Adrenal gland (tissue), 12 donors: ENCODE results near the gene TMCC2. TPM values are rescaled to one million over a fixed set of nuclear protein-coding genes. Genes with fewer than 3 reads are reported as not detected.

Experiments
- DNase-seq, 7 donors: peaks; one replicate each; pipeline ENCODE4 v3.0.0-alpha.2; 2019 to 2020
- H3K27ac ChIP-seq, 5 donors: fragments of 200-600 bp; sonication (generic) in 4 of 5; 1 replicate in 3 of 5; 2 replicates in 2 of 5; pipeline versions ENCODE4 v1.5.1 to v1.8.0; 2016 to 2020; ENCODE audit warnings: mild to moderate bottlenecking in 1 of 5
- H3K27me3 ChIP-seq: fragments of 200-600 bp; 2 replicates; pipeline ENCODE4 v1.8.0; 2021
- H3K36me3 ChIP-seq, 2 donors: fragments of 200-600 bp; replicated peaks in 1 of 2; 1 replicate in 1 of 2; 2 replicates in 1 of 2; pipeline versions ENCODE4 v1.5.1 to v1.8.0; 2018 to 2022
- H3K4me1 ChIP-seq, 2 donors: fragments of 200-600 bp; replicated peaks in 1 of 2; 1 replicate in 1 of 2; 2 replicates in 1 of 2; pipeline versions ENCODE4 v1.5.1 to v1.8.0; 2018 to 2021
- H3K4me3 ChIP-seq, 4 donors: fragments of 200-600 bp; sonication (generic) in 3 of 4; one replicate each; pipeline ENCODE4 v1.5.1; 2016 to 2018
- H3K9me3 ChIP-seq, 3 donors: fragments of 200-600 bp; sonication (generic) in 1 of 3; replicated peaks in 1 of 3; 1 replicate in 2 of 3; 2 replicates in 1 of 3; pipeline versions ENCODE4 v1.5.1 to v1.8.0; 2016 to 2021
- POLR2A ChIP-seq, 2 donors: fragments of 450-650 bp; IDR thresholded peaks; one replicate each; pipeline ENCODE4 v1.6.1; 2017; ENCODE audit warnings: antibody characterized with exemption in 2 of 2, mild to moderate bottlenecking in 2 of 2, moderate library complexity in 1 of 2
- WGBS, 4 donors: extraction: QIAGEN DNeasy Blood & Tissue Kit in 2 of 4; methylation state at CpG; one replicate each; pipeline versions ENCODE4 v1.1.5 to v1.1.7; 2013 to 2017; 5-methylcytosine and 5-hydroxymethylcytosine counted together
- intact Hi-C, 2 donors: fragments of 100-400 bp; cut with DNase I; formaldehyde crosslinking; loops; one replicate each; pipeline versions ENCODE4 v1.14.1 to v1.15.0; 2022 to 2023
- polyA plus RNA-seq, 3 donors: library from polyadenylated mRNA; stranded (reverse); fragments of 200-250 nt in 2 of 3; fragments of 350-450 nt in 1 of 3; fragmentation: Illumina TruSeq in 1 of 3; extraction: RNeasy Lipid Tissue Mini Kit (QIAGEN cat#74804) in 1 of 3; gene quantifications; one replicate each; pipeline ENCODE4 v1.2.3, GENCODE V29; 2013 to 2014
- total RNA-seq, 9 donors: library from RNA; depleted of rRNA in 4 of 9; stranded (reverse); fragments of >200 nt in 4 of 9; fragments of 120-200 nt in 1 of 9; fragmentation: NEBNext Ultra II Directional in 1 of 9; extraction: Animal tissue kit (Norgen Biotek cat#: 25700) in 1 of 9; gene quantifications; one replicate each; pipeline versions ENCODE4 v1.1.0 to v1.2.4, GENCODE V29; 2013 to 2023
- TF ChIP-seq, protein P1 (sequence below), 6 experiments: fragments of 450-650 bp in 4 of 6; fragments of 200-600 bp in 2 of 6; sonication (generic) in 1 of 6; IDR thresholded peaks; 1 replicate in 5 of 6; 2 replicates in 1 of 6; pipeline versions ENCODE4 v1.5.1 to v1.8.0; 2016 to 2021; ENCODE audit warnings: antibody characterized with exemption in 6 of 6, mild to moderate bottlenecking in 2 of 6, moderate library complexity in 1 of 6
- donor health status: healthy with polysubstance abuse.
- donor health status: Bipolar disorder and iron deficiency.
- donor health status: DM: yes; HTN: yes; CAD: no.
- donor health status: DM: no; HTN: no; CAD: no.
- donor health status: DM: no; HTN: no; CAD: no.
- donor health status: DM: yes; HTN: yes; CAD: no.

TMCC2 gene
- total and polyA plus RNA-seq, 12 donors = 2.3 to 33.2 (median 7.5) TPM

DNA sequence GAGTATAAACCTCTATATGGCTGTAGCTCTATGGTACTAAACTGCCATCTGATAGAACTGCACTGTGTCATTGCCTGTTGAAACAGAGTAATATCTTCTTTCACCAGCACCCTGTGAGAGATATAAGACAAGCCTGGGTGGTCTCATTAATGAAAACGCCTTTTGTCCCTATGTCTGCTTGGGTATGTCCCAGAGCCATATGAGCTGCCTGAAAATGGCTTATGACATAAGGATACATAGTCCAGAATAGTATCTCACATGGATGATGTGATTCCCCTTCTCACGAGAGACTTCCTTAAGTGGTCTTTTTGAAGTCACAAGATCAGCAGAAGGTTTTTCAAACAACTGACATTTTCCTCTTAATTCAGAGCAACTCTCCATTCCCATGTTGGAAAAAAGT is 7.3 kb upstream of the TMCC2 start:
- intact Hi-C loops = no loop called here
- H3K4me1 ChIP-seq = no peaks in the 10 kb centered on the region
- H3K9me3 ChIP-seq = no peaks in the 10 kb centered on the region
- no peaks in the 10 kb centered on the region for H3K36me3 ChIP-seq
- H3K27me3 ChIP-seq = no peaks in the 10 kb centered on the region
- no peak overlapping the region for H3K4me3 ChIP-seq
- TF ChIP-seq, protein P1, sequence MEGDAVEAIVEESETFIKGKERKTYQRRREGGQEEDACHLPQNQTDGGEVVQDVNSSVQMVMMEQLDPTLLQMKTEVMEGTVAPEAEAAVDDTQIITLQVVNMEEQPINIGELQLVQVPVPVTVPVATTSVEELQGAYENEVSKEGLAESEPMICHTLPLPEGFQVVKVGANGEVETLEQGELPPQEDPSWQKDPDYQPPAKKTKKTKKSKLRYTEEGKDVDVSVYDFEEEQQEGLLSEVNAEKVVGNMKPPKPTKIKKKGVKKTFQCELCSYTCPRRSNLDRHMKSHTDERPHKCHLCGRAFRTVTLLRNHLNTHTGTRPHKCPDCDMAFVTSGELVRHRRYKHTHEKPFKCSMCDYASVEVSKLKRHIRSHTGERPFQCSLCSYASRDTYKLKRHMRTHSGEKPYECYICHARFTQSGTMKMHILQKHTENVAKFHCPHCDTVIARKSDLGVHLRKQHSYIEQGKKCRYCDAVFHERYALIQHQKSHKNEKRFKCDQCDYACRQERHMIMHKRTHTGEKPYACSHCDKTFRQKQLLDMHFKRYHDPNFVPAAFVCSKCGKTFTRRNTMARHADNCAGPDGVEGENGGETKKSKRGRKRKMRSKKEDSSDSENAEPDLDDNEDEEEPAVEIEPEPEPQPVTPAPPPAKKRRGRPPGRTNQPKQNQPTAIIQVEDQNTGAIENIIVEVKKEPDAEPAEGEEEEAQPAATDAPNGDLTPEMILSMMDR (IDR thresholded peaks at IDR 0.05) = no peak
- TF ChIP-seq POLR2A (IDR thresholded peaks at IDR 0.05) = no peak
- no peak overlapping the region for H3K27ac ChIP-seq
- WGBS, 4 donors = 52 to 59% (median 56%) methylated on average over 2 of the region's 2 CpGs
- no peak for DNase-seq

DNA sequence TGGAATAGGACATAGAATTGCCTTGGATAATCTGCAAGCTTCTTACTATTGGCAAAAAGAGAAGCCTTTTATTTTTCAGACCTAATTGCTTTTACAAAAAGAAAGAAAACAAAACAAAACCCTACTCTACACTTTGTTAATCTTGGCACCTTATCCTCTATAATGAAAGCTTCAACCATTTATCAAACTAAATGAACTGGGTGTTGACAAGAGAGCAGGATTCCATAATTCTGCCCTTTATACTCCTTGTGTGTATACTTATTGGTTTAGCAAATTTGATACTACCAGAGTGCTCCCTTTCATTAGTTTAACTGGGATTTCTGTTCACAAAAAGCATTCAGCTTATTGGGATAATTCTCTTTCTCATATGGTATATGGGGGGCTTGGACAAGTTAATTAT is 3.0 kb upstream of the TMCC2 start:
- no peaks in the 10 kb centered on the region for H3K27me3 ChIP-seq
- H3K9me3 ChIP-seq = no peaks in the 10 kb centered on the region
- no peak overlapping the region for H3K27ac ChIP-seq
- TF ChIP-seq POLR2A (IDR thresholded peaks at IDR 0.05) = no peak
- TF ChIP-seq, protein P1 (IDR thresholded peaks at IDR 0.05) = no peak
- intact Hi-C loops = no loop called here
- peaks cover 13 to 15% of the 10 kb centered on the region in 2 donors for H3K4me1 ChIP-seq
- no peaks in the 10 kb centered on the region for H3K36me3 ChIP-seq
- DNase-seq = no peak
- no peak overlapping the region for H3K4me3 ChIP-seq

DNA sequence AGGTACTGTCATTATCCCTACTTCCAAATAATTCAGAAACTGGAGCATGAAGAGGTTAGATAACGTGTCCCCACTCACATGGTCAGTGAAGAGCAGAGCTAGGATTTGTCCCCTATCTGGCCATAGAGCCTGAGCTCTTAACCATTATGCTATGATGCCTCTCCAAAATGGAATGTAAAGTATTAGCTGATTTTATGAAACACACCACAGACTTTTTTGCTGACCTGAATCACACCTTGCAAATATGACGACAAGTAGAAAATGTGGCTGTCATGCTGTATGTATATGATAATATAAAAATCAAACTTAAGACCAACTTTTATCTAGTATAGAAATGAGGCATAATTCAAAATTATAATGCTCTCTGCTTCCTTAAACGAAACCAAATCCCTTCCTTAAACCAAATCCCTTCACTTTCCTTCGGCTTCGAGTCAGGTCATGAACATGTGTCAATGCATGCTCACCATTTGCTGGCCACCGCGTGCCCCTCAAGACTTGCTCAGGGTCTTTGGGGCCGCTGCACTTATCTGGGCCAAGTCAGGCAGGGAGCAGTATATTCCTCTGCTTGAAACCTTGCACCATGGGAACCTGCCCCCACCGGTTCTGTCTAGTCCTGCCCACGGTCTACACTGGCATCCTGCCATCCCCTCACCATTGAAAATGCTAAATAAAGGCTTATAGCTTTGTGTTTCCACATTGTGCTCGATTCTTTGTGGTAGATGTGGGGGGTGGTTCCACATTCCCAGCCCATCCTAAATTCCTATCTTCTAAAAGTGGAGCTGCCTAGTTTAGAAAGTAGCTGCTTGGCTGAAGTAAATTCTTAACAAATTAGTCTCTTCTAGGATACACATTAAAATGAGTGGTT is 1.6 kb upstream of the TMCC2 start:
- Histone ChIP-seq H3K27ac (no peak overlapping the region), H3K36me3 (no peaks in the 10 kb centered on the region), H3K27me3 (no peaks in the 10 kb centered on the region), H3K9me3 (no peaks in the 10 kb centered on the region), H3K4me1 (peaks cover 20 to 22% of the 10 kb centered on the region in 2 donors), H3K4me3 (no peak overlapping the region)
- WGBS, 4 donors = 58 to 66% (median 65%) methylated on average over 11 of the region's 11 CpGs
- intact Hi-C loops = no loop called here
- TF ChIP-seq, protein P1 (IDR thresholded peaks at IDR 0.05) = no peak
- no peak for TF ChIP-seq POLR2A (IDR thresholded peaks at IDR 0.05)
- DNase-seq = no peak

- peak overlapping the region in 3 of 4 donors; percentile 12 to 83 (median 37) for H3K4me3 ChIP-seq
- DNase-seq = peak in 2 of 7 donors; percentile 23 to 38
- H3K36me3 ChIP-seq = no peaks in the 10 kb centered on the region
- H3K27ac ChIP-seq = no peak overlapping the region
- intact Hi-C loops = no loop called here
- H3K9me3 ChIP-seq = no peaks in the 10 kb centered on the region
- H3K4me1 ChIP-seq = peaks cover 20 to 22% of the 10 kb centered on the region in 2 donors
- TF ChIP-seq POLR2A (IDR thresholded peaks at IDR 0.05) = no peak
- TF ChIP-seq, protein P1 (IDR thresholded peaks at IDR 0.05) = peak in 1 of 6 experiments; percentile 3
- WGBS, 4 donors = 13 to 15% (median 15%) methylated on average over 8 of the region's 8 CpGs
- no peaks in the 10 kb centered on the region for H3K27me3 ChIP-seq
Observed at GRCh38 chr1:205226868-205227583, 720 bp upstream of the TMCC2 start.
